Measurements from ENCODE around the gene E2F7.

GRCh38 chr12:77013091-77013490 is 52.3 kb downstream of the E2F7 start:
- TF ChIP-seq CTCF (IDR thresholded peaks at IDR 0.05; ENCODE audit: low read depth, low read length, poor library complexity, severe bottlenecking) (no peak), EZH2phosphoT487 (IDR thresholded peaks at IDR 0.05; ENCODE audit: borderline replicate concordance, low read length) (no peak)

Measured in DOHH2 (cell line).